HCT116 (cell line): ENCODE data around the gene LRP1B. TPM values are rescaled to one million over a fixed set of nuclear protein-coding genes. Genes with fewer than 3 reads are reported as not detected.

Source experiments
- ATAC-seq: fragments of 200-7000 bp; cut with Tn5 transposase; 2 replicates; pipeline ENCODE4 v1.9.1; 2020; ENCODE audit warnings: mild to moderate bottlenecking, moderate library complexity
- BruUV-seq: library from RNA; stranded (reverse); fragments of 400-500 nt; replicated peaks from 2 replicates; lab custom pipeline; 2021; lab: Mats Ljungman, UMichigan
- CTCF ChIA-PET: fragments of 300-600 bp; sonication (Branson Sonifier 250); formaldehyde crosslinking; loops from one replicate; lab custom pipeline; 2021; ENCODE audit warnings: antibody characterized with exemption; lab: Charles Lee
- POLR2A ChIA-PET: fragments of 300-600, 350-600 bp; sonication (Branson Sonifier 250); formaldehyde crosslinking; loops from one replicate; lab custom pipeline; 2021; ENCODE audit warnings: antibody characterized with exemption; lab: Charles Lee
- RAD21 ChIA-PET, 2 experiments: fragments of 300-600 bp; sonication (Branson Sonifier 250); formaldehyde crosslinking; loops; one replicate each; lab custom pipeline; 2023; ENCODE audit warnings: low total read pairs in 2 of 2; ENCODE audit not compliant: uncharacterized antibody in 2 of 2, unreplicated experiment in 2 of 2, low non-redundant PET in 1 of 2; lab: Charles Lee
- DNase-seq: peaks from one replicate; pipeline ENCODE4 v3.0.0-alpha.2; 2010; ENCODE audit warnings: low read depth, low spot score
- H2AFZ ChIP-seq: fragments of 200-600 bp; shearing (Covaris generic), sonication (generic); 2 replicates; pipeline ENCODE4 v1.6.1; 2017; ENCODE audit warnings: low read depth, mixed run types, mixed read lengths, antibody characterized with exemption, low read length; ENCODE audit not compliant: poor library complexity, severe bottlenecking
- H3K27ac ChIP-seq: 2 replicates; pipeline ENCODE4 v1.5.1; 2012; ENCODE audit warnings: low read depth, low read length
- H3K27me3 ChIP-seq: fragments of 200-600 bp; sonication (generic); 2 replicates; pipeline ENCODE4 v1.6.1; 2016; ENCODE audit warnings: mixed run types, low read length, mixed read lengths; ENCODE audit not compliant: insufficient read depth
- H3K36me3 ChIP-seq, 2 experiments: fragments of 200-500 bp in 1 of 2; fragments of 200-600 bp in 1 of 2; sonication (Bioruptor generic) in 1 of 2; sonication (generic) in 1 of 2; 2 replicates each; pipeline versions ENCODE4 v1.5.1 to v1.6.1; 2014 to 2016; ENCODE audit warnings: low read length in 2 of 2, inconsistent platforms in 1 of 2, mixed read lengths in 1 of 2, mixed run types in 1 of 2; ENCODE audit not compliant: insufficient read depth in 2 of 2, control insufficient read depth in 1 of 2
- H3K4me1 ChIP-seq, 2 experiments: fragments of 200-600 bp in 1 of 2; sonication (generic) in 1 of 2; 2 replicates each; pipeline versions ENCODE4 v1.5.1 to v1.6.1; 2012 to 2017; ENCODE audit warnings: low read length in 2 of 2, inconsistent platforms in 1 of 2, mild to moderate bottlenecking in 1 of 2, mixed read lengths in 1 of 2, mixed run types in 1 of 2, moderate library complexity in 1 of 2; ENCODE audit not compliant: insufficient read depth in 2 of 2, control insufficient read depth in 1 of 2
- H3K4me2 ChIP-seq: fragments of 200-600 bp; sonication (generic); 2 replicates; pipeline ENCODE4 v1.6.1; 2017; ENCODE audit warnings: mixed run types, low read length, mixed read lengths
- H3K4me3 ChIP-seq, 2 experiments: fragments of 200-600 bp in 1 of 2; sonication (generic) in 1 of 2; replicated peaks in 1 of 2; 2 replicates each; pipeline ENCODE4 v1.5.1; 2011 to 2016; ENCODE audit warnings: low read length in 2 of 2, control low read depth in 1 of 2, low read depth in 1 of 2, mild to moderate bottlenecking in 1 of 2, mixed read lengths in 1 of 2, mixed run types in 1 of 2
- H3K79me2 ChIP-seq: fragments of 200-600 bp; sonication (generic); 2 replicates; pipeline ENCODE4 v1.6.1; 2017; ENCODE audit warnings: mild to moderate bottlenecking, mixed run types, low read length, moderate library complexity, mixed read lengths; ENCODE audit not compliant: insufficient read depth
- H3K9ac ChIP-seq: fragments of 200-600 bp; sonication (generic); 2 replicates; pipeline ENCODE4 v1.6.1; 2016; ENCODE audit warnings: low read length, mixed read lengths
- H3K9me2 ChIP-seq: fragments of 200-600 bp; sonication (generic), shearing (Covaris generic); 2 replicates; pipeline ENCODE4 v1.6.1; 2017; ENCODE audit warnings: mixed run types, mild to moderate bottlenecking, moderate library complexity; ENCODE audit not compliant: insufficient read depth
- H3K9me3 ChIP-seq, 2 experiments: fragments of 200-500 bp in 1 of 2; fragments of 200-600 bp in 1 of 2; sonication (Bioruptor generic) in 1 of 2; sonication (generic) in 1 of 2; 2 replicates each; pipeline ENCODE4 v1.6.1; 2014 to 2017; ENCODE audit warnings: low read length in 2 of 2, mixed read lengths in 2 of 2, inconsistent platforms in 1 of 2, low read depth in 1 of 2, mild to moderate bottlenecking in 1 of 2, mixed run types in 1 of 2, moderate library complexity in 1 of 2; ENCODE audit not compliant: control insufficient read depth in 1 of 2, insufficient read depth in 1 of 2
- H4K20me1 ChIP-seq: fragments of 200-600 bp; sonication (generic), shearing (Covaris generic); 2 replicates; pipeline ENCODE4 v1.6.1; 2017; ENCODE audit warnings: mixed run types, mild to moderate bottlenecking, moderate library complexity; ENCODE audit not compliant: insufficient read depth
- CEBPB ChIP-seq: IDR thresholded peaks from 2 replicates; pipeline ENCODE4 v1.6.1; 2012; ENCODE audit warnings: low read depth
- EGR1 ChIP-seq: IDR thresholded peaks from 2 replicates; pipeline ENCODE4 v1.6.1; 2012; ENCODE audit warnings: low read depth
- EZH2phosphoT487 ChIP-seq: fragments of 200-600 bp; IDR thresholded peaks from 2 replicates; pipeline ENCODE4 v1.6.1; 2018; ENCODE audit warnings: antibody characterized with exemption, borderline replicate concordance
- FOSL1 ChIP-seq: IDR thresholded peaks from 2 replicates; pipeline ENCODE4 v1.6.1; 2012; ENCODE audit warnings: low read depth
- JUND ChIP-seq: IDR thresholded peaks from 2 replicates; pipeline ENCODE4 v1.6.1; 2012
- MAX ChIP-seq: IDR thresholded peaks from 2 replicates; pipeline ENCODE4 v1.6.1; 2012
- POLR2A ChIP-seq: IDR thresholded peaks from 2 replicates; pipeline ENCODE4 v1.7.0; 2011; ENCODE audit warnings: borderline replicate concordance; ENCODE audit not compliant: insufficient read depth, insufficient read length; ENCODE audit errors: extremely low read depth
- RAD21 ChIP-seq: IDR thresholded peaks from 2 replicates; pipeline ENCODE4 v1.6.1; 2012; ENCODE audit warnings: low read depth, mild to moderate bottlenecking
- SIN3A ChIP-seq: IDR thresholded peaks from 2 replicates; pipeline ENCODE4 v1.6.1; 2012; ENCODE audit warnings: low read depth
- SP1 ChIP-seq: IDR thresholded peaks from 2 replicates; pipeline ENCODE4 v1.6.1; 2012; ENCODE audit warnings: low read depth
- SRF ChIP-seq: IDR thresholded peaks from 2 replicates; pipeline ENCODE4 v1.6.1; 2012; ENCODE audit warnings: low read depth
- TCF7L2 ChIP-seq: IDR thresholded peaks from 2 replicates; pipeline ENCODE4 v1.7.0; 2011; ENCODE audit warnings: borderline replicate concordance, inconsistent platforms; ENCODE audit not compliant: insufficient read depth, insufficient read length; ENCODE audit errors: extremely low read depth
- intact Hi-C: fragments of 100-400 bp; cut with micrococcal nuclease; formaldehyde crosslinking; loops from 2 replicates; pipeline ENCODE4 v1.10.0; 2022
- total RNA-seq: library from RNA; stranded (reverse); gene quantifications from one replicate; pipeline ENCODE4 v1.2.1, GENCODE V29; 2021; ENCODE audit not compliant: unreplicated experiment

LRP1B gene
- total RNA-seq, 1 experiment from 2014 or later: 0.34 TPM

- TF ChIP-seq EGR1: no peak
- no peak for TF ChIP-seq JUND
- no peak for TF ChIP-seq TCF7L2
- no peak for TF ChIP-seq SP1
- no peak for TF ChIP-seq CEBPB
- no peak for TF ChIP-seq EZH2phosphoT487
- no peak for TF ChIP-seq FOSL1
- TF ChIP-seq RAD21: no peak
Observed at GRCh38 chr2:142069251-142069888, 61.4 kb downstream of the LRP1B start (continued).

GRCh38 chr2:142065700-142066099 lies 65.1 kb downstream of the LRP1B start:
- DNase-seq (no peak), ATAC-seq (no peak)
- Histone ChIP-seq H3K4me1 (no peaks in the 10 kb centered on the region), H3K27me3 (no peaks in the 10 kb centered on the region), H4K20me1 (no peaks in the 10 kb centered on the region; the same call in 1 of the 2 replicates), H2AFZ (no peak overlapping the region), H3K9me3 (no peaks in the 10 kb centered on the region), H3K9ac (no peak overlapping the region), H3K27ac (no peak overlapping the region), H3K4me2 (no peak overlapping the region), H3K4me3 (no peak overlapping the region), H3K79me2 (no peaks in the 10 kb centered on the region), H3K9me2 (no peaks in the 10 kb centered on the region; the same call in 1 of the 2 replicates), H3K36me3 (no peaks in the 10 kb centered on the region)
- RAD21 ChIA-PET: no interaction called here
- BruUV-seq: no TSS peak
- POLR2A ChIA-PET: no interaction called here
- TF ChIP-seq POLR2A (no peak), TCF7L2 (no peak), FOSL1 (no peak), SIN3A (no peak), MAX (no peak), JUND (no peak), SP1 (no peak), SRF (no peak)
- intact Hi-C loops: no loop called here
- CTCF ChIA-PET: no interaction called here
